GM18868 (cell line): Measurements from ENCODE around the gene KCNE4.
"Not testable (repeated sequence)": the region's sequence is repeated elsewhere in the genome, so short reads cannot be mapped to it uniquely, and the experiment has no call there.

Source experiments
- ATAC-seq: cut with Tn5 transposase; IDR thresholded peaks from one replicate; pipeline ENCODE4 v1.9.1; 2021; ENCODE audit warnings: mild to moderate bottlenecking, moderate library complexity; ENCODE audit not compliant: unreplicated experiment

The KCNE4 gene

GRCh38 chr2:223056701-223057418 is 4.9 kb downstream of the KCNE4 start:
- ATAC-seq: no peak

GRCh38 chr2:223057569-223057968 is 5.6 kb downstream of the KCNE4 start:
- no peak for ATAC-seq

GRCh38 chr2:223058952-223059716 is 7.1 kb downstream of the KCNE4 start:
- ATAC-seq: peak; percentile 49

- ATAC-seq: no peak
These were observed 8.3 kb downstream of the KCNE4 start for GRCh38 chr2:223060201-223060825.

- ATAC-seq: no peak
These were observed 10.4 kb downstream of the KCNE4 start for GRCh38 chr2:223062396-223062795.

- ATAC-seq: no peak
These were observed 13.1 kb downstream of the KCNE4 start for GRCh38 chr2:223065107-223065506.

- no peak for ATAC-seq
These were observed 14.7 kb downstream of the KCNE4 start for GRCh38 chr2:223066721-223067120.

GRCh38 chr2:223068071-223068470 is 16.1 kb downstream of the KCNE4 start:
- ATAC-seq: no peak

- ATAC-seq: no peak
These were observed 17.5 kb downstream of the KCNE4 start for GRCh38 chr2:223069465-223069864.

GRCh38 chr2:223069988-223070387 is 18.0 kb downstream of the KCNE4 start:
- no peak for ATAC-seq

GRCh38 chr2:223071139-223071538 is 19.1 kb downstream of the KCNE4 start:
- ATAC-seq: no peak

- no peak for ATAC-seq
These were observed 20.8 kb downstream of the KCNE4 start for GRCh38 chr2:223072826-223073225.

GRCh38 chr2:223075301-223076270 is 23.6 kb downstream of the KCNE4 start:
- peak; percentile 76 for ATAC-seq

- ATAC-seq: no peak
These were observed 24.6 kb downstream of the KCNE4 start for GRCh38 chr2:223076573-223076972.

GRCh38 chr2:223078482-223078881 is 26.5 kb downstream of the KCNE4 start:
- no peak for ATAC-seq

GRCh38 chr2:223079378-223079777 is 27.4 kb downstream of the KCNE4 start:
- no peak for ATAC-seq

GRCh38 chr2:223079925-223080324 is 27.9 kb downstream of the KCNE4 start:
- ATAC-seq: no peak

- ATAC-seq: not testable (repeated sequence)
These were observed 28.9 kb downstream of the KCNE4 start for GRCh38 chr2:223080790-223081360.

- ATAC-seq: no peak
These were observed 29.8 kb downstream of the KCNE4 start for GRCh38 chr2:223081789-223082188.

- ATAC-seq: no peak
These were observed 30.7 kb downstream of the KCNE4 start for GRCh38 chr2:223082706-223083105.
